Right renal cortex interstitium (tissue), 3 donors: ENCODE measurements around the gene OR6S1. TPM values are rescaled to one million over a fixed set of nuclear protein-coding genes. Genes with fewer than 3 reads are reported as not detected.

Experiments
- DNase-seq, 3 donors: peaks; one replicate each; pipeline ENCODE4 v3.0.0-alpha.2; 2013; ENCODE audit warnings: low read depth in 3 of 3, low spot score in 2 of 3
- polyA plus RNA-seq, 3 donors: library from polyadenylated mRNA; unstranded; fragments of 120-200 nt; gene quantifications; one replicate each; pipeline ENCODE4 v1.2.1, GENCODE V29; 2013; ENCODE audit not compliant: insufficient read length in 3 of 3

Gene OR6S1, protein sequence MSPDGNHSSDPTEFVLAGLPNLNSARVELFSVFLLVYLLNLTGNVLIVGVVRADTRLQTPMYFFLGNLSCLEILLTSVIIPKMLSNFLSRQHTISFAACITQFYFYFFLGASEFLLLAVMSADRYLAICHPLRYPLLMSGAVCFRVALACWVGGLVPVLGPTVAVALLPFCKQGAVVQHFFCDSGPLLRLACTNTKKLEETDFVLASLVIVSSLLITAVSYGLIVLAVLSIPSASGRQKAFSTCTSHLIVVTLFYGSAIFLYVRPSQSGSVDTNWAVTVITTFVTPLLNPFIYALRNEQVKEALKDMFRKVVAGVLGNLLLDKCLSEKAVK
- polyA plus RNA-seq, result not detected

GRCh38 chr14:20641591-20641990 lies at the start of gene OR6S1:
Gene OR6S1 (minus strand): TSS chr14:20641691. CDS start chr14:20641691, 0 bp downstream.
- no peak for DNase-seq

- DNase-seq, result peak; percentile 51 to 63 (median 60)
These were observed 49.6 kb upstream of the OR6S1 start for GRCh38 chr14:20690848-20691640.

DNA sequence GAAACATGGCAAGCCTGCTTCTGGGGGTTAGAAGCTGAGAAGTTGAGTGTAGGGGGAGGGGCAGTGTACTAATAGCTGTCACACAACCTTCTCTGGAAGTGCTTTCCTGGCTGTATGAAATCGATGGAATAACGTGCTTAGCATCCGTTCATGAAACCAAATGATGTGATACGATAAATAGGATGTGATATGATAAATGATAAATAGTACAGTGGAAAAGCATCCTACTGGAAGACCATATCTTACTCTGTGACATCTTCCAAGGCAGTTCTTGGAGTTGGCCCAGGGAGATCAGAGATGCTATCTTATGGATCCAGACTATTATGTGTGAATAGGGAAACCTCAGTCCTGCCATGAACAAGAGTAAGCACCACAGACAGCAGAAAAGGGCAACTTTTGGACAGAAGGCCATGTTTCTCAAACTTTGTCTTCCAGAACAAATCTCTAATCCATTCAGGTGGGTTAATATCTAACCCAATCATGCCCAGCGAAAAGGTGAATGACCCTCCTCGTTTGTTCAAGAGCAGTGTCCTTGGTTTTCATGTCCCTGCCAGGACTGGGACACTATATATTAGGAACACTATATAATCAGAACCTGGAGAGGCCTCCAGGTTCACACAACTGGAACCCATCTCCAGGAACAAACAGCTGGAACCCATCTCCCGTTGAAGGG lies 46.8 kb upstream of the OR6S1 start, which contains the start of gene ANG:
Gene ANG, plus strand, starts transcription at position 598 of the 673 bp plus-strand sequence. CDS start 4,801 bp downstream, outside the sequence.
- DNase-seq, result no peak

DNA sequence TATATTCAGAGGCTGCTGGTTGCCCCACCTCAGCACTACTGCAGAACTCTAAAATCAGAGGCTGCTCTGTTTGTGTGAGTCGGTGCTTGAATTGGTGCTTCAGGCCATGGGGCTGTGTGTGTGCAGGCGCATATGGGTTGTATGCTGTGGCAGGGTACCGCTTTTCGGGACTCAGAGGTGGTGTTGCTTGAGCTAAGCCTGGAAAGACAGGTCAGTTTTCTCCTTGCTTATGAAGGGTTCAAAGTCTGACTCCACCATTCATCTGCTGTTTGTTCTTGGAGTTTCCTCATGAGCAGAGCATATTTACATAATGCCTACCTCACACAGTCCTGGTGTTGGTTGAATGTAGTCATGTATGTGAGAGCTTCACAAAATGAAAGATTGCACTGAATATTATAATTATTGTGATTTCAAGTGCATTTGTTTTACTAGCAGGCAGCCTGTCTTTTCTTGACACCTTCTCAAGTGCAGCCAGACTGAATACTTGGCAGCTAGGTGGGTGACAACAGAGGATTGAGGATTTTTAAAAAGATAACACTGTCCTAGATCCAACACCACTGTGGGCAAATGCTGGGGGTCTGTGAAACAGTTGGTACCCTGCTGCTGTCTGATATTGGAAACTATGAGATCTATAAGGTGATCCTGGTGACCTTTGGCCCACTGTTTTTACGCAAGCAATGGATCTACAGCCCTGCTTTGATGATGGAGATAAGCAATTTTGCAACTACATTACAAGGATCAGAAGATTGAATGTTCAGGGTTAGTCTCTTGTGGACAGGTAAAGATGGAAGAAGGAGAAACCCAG lies 46.1 kb upstream of the OR6S1 start:
- DNase-seq, result no peak

DNA sequence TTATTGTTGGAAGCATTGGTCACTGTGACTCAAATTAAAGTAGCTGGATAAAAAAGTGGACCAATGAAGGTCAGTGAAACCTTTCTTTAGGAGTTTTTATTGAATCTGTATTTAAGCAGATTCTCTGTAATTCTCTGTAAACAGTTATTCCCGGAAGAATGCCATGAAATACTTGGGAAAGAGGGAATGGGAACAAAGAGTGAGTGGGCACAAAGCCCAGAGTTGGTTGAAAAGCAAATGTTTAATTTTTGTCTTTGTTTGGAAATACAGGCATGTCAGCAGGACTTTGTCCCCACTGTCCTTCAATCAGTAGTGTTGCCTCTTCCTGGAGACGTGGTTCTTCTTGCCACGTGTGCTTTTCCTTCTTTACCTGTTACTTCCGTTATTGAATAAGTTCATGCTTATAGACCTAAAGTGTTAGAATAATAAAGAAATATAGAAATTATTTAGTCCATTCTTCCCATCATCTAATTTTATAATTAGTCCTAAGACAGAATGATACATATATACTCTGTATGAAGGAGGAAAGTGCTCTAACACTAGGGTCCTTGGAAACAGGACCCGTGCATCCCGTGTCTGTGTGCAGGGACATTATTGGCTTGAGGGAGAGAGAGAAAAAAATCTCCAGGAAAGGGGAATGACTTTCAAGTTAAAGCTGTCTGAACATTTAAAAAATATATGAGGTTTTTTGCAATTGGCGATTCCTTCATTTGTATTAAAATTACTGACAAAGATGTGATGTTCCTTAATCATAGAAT lies 45.1 kb upstream of the OR6S1 start:
- no peak for DNase-seq

- DNase-seq, result peak in 1 of 3 donors; percentile 29
These were observed 43.4 kb upstream of the OR6S1 start for GRCh38 chr14:20684662-20685456.

DNA sequence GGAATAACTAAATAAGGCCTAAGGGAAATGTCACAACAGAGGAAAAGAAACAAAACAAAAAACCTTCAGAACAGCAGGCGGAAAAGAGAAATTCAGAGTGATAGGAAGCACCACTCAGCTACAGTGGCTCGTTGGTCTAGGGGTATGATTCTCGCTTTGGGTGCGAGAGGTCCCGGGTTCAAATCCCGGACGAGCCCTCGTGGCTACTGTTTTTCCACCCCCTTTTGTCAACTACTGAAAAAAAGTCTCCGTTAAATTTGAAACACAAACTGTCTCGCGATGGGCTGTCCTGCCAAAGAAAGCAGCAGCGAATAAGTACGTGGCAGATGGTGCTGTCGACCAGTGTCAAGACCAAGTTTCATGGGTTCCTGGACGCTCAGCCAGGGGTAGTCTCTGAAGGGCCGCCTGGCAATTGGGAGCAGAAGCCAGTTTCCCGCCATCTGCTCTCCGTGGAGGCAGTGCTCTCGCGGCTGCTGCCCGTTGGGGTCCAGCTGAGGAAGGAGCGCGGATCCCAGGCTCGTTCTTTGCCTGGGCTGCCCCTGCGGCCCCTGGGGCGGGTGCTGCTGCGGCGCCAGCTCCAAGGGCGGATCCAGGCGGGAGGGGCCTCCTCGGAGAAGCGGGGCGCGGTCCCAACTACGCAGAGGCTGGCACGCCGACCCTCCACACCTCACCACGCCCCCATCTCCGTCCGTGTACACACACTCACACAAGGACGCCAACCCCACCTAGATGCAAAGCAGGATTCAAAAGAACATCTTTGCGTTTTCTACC lies 42.6 kb upstream of the OR6S1 start, which contains the start of gene RNASE4:
Gene RNASE4, plus strand, starts transcription at position 670 of the 771 bp plus-strand sequence. CDS start 14,812 bp downstream, outside the sequence.
- DNase-seq, result peak; percentile 54 to 76 (median 69)

- peak; percentile 80 to 91 (median 85) for DNase-seq
These were observed 41.8 kb upstream of the OR6S1 start for GRCh38 chr14:20683125-20683890.

DNA sequence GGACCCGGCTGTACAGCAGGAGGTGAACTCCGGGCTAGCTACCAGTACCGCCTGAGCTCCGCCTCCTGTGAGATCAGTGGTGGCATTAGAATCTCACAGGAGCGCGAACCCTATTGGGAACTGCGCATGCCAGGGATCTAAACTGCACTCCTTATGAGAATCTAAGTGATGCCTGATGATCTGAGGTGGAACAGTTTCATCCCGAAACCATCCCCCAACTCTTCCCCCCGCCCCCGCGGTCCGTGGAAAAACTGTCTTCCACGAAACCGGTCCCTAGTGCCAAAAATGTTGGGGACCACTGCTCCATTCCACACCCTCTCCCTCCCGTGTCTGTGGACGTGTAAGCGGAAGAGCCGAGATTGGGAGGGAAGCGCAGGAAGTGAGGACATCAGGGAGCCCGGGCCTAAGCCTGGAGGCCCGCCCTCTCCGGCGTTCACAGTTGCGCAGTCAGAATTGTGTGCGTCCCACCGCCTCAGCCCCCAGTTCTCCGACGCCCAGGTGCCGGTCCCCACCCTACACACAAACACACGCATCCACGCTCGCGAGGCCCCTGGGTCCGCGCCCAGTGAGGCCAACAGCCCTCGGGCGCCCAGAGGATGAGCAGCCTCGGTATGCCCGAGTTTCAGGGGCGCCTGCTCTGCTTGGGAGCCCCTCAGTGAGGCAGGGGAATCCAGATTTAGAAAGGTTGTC lies 41.1 kb upstream of the OR6S1 start:
- peak; percentile 86 to 92 (median 90) for DNase-seq

DNA sequence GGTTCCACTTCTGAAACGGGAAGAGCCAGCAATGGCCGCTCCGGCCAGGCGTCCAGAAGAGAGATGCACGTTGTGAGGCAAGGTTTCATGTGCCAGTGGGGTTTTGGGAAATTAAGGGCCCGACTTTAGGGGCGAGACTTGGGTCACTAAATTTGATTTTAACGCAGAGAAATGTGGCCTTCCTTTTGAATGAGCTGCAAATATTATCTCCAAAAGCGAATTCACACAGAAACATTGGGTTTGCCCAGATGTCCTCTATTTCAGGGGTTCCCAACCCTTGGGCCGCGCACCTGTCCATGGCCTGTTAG lies 40.6 kb upstream of the OR6S1 start:
- DNase-seq, result peak in 2 of 3 donors; percentile 40 to 48

DNA sequence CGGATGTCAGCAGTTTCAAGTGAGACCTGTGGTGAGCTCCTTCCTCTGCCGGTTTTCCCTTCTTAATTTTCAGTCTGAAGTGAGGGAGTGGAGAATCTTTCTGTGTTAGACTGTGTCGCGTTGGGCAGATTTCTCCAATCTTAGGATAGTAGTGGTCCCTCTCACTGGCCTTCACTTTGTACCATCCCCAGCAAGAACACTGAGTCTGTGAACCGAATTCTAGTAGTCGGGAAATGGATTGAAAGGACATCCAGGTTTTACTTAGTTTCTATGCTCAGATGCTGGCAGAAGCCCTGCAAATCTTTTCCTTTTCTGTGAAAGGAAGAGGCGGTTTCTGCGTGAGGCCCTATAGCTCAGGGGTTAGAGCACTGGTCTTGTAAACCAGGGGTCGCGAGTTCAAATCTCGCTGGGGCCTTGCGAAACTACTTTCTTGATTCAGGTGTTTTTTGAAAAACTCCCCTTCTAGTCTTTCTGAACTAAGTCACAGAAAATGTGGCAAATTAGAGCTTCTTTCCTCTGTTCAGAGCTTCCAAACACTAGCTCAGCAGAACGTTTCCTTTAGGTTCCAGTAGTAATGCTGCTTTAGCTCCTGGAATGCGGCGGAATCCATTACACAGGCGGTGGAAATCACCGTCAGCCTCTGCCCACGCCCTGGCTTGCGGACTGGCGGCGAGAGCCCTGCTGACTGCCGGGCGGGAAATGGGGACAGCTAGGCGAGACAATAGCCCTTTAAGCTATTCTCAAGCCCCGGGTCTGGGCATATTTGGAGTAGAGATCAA lies 40.0 kb upstream of the OR6S1 start:
- DNase-seq, result peak; percentile 81 to 87 (median 86)

DNA sequence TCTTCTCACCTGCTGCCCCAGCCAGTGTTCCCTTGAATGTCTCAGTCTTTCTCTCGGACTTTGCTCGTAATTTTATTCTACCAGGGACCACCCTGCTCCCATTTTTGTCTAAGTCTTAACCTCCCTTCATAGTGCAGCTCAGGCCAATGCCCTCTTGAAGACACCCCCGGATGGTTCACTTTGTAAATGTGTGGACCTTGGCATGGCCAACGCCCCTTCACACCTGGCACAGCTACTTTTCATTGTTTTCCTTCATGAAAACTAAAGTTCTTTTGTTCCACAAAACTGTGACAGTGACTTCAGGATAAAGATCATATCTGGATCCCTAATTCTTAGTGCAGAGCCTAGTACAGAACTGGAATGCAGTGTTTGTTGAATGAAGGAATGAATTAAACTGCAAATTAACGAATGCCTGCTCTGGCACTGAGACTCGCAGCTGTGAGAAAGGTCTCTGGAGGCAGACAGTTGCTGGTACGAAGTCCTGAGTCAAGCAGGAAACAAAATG lies 39.4 kb upstream of the OR6S1 start:
- DNase-seq, result no peak

DNA sequence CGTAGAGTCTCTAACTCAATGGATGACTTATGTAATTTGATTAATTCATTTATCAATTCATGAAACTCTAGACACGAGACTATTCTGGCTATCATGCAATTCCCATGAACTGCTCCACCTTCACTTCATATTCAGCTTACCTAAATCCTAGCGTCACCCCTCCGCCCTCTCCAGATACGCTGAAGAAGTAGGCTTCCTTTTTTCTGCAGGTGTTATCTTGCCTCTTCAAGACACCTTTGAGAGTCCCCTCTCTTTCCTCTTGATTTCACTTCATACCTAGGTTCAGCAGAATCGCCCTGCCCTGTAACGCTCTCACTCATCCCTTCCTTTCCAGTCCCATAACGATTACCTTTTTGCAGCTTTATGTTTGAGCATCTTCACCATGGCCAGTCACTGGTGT lies 38.9 kb upstream of the OR6S1 start:
- no peak for DNase-seq

- DNase-seq, result no peak
These were observed 38.4 kb upstream of the OR6S1 start for GRCh38 chr14:20679907-20680306.

GRCh38 chr14:20676072-20676471 lies 34.6 kb upstream of the OR6S1 start:
- DNase-seq, result no peak

GRCh38 chr14:20675669-20676068 lies 34.2 kb upstream of the OR6S1 start:
- DNase-seq, result no peak
